ENCODE results near the gene CACNA2D2. TPM values are rescaled to one million over a fixed set of nuclear protein-coding genes. Genes with fewer than 3 reads are reported as not detected.

The CACNA2D2 gene
- total RNA-seq, 1 donor from 2014 or later = 0.21 TPM

GRCh38 chr3:50319894-50320625 lies 183.4 kb downstream of the CACNA2D2 start:
- TF ChIP-seq, protein P1, sequence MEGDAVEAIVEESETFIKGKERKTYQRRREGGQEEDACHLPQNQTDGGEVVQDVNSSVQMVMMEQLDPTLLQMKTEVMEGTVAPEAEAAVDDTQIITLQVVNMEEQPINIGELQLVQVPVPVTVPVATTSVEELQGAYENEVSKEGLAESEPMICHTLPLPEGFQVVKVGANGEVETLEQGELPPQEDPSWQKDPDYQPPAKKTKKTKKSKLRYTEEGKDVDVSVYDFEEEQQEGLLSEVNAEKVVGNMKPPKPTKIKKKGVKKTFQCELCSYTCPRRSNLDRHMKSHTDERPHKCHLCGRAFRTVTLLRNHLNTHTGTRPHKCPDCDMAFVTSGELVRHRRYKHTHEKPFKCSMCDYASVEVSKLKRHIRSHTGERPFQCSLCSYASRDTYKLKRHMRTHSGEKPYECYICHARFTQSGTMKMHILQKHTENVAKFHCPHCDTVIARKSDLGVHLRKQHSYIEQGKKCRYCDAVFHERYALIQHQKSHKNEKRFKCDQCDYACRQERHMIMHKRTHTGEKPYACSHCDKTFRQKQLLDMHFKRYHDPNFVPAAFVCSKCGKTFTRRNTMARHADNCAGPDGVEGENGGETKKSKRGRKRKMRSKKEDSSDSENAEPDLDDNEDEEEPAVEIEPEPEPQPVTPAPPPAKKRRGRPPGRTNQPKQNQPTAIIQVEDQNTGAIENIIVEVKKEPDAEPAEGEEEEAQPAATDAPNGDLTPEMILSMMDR (IDR thresholded peaks at IDR 0.05; ENCODE audit: insufficient read depth, low read length, poor library complexity, severe bottlenecking) = no peak
- peak overlapping the region; percentile 81 for H3K4me3 ChIP-seq (ENCODE audit: low read depth, low read length)
- DNase-seq (ENCODE audit: low read depth) = no peak
- no peaks in the 10 kb centered on the region for H3K27me3 ChIP-seq (ENCODE audit: control insufficient read depth, insufficient read depth, low read length)
- H3K36me3 ChIP-seq (ENCODE audit: control insufficient read depth, insufficient read depth, low read length) = peaks cover 3% of the 10 kb centered on the region

DNA sequence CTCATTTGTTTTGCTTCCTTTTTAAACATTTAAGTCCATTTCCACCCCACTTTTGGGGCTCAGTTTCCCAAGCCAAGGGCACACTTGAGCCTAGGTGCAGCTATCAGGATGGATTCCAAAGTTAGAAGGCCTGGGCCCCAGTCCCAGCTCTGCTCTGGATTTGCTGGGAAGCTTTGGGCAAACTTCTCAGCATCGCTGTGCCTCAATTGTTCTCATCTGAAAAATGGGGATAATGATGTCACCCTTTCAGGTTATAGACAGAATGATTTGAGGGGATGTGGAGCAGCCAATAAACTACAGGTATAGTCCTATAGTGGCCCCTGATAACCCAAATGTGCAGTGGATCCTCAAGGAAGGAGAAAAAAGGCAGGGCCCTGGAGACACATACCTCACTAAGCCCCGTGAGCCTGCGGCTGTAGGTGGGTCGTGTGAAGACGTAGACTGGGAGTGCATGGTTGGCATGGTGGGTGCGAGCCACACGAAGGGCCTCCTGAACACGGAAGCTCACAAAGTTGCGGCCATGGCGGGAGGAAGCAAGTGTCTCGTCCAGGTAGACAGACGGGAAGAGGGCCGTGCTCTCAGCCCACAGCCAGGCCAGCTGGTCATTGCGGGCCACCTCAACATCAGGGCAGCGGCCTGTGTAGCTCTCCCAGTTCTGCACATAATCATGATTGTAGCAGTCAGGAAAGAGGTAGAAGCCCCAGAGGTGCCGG lies 184.1 kb downstream of the CACNA2D2 start:
- peaks cover 3% of the 10 kb centered on the region for H3K36me3 ChIP-seq (ENCODE audit: control insufficient read depth, insufficient read depth, low read length)
- H3K27me3 ChIP-seq (ENCODE audit: control insufficient read depth, insufficient read depth, low read length) = no peaks in the 10 kb centered on the region
- DNase-seq (ENCODE audit: low read depth) = no peak
- TF ChIP-seq, protein P1 (IDR thresholded peaks at IDR 0.05; ENCODE audit: insufficient read depth, low read length, poor library complexity, severe bottlenecking) = no peak
- H3K4me3 ChIP-seq (ENCODE audit: low read depth, low read length) = no peak overlapping the region

GRCh38 chr3:50318615-50319014 lies 184.8 kb downstream of the CACNA2D2 start:
- Histone ChIP-seq H3K27me3 (ENCODE audit: control insufficient read depth, insufficient read depth, low read length) (no peaks in the 10 kb centered on the region), H3K36me3 (ENCODE audit: control insufficient read depth, insufficient read depth, low read length) (peaks cover 3% of the 10 kb centered on the region), H3K4me3 (ENCODE audit: low read depth, low read length) (no peak overlapping the region)
- TF ChIP-seq, protein P1 (IDR thresholded peaks at IDR 0.05; ENCODE audit: insufficient read depth, low read length, poor library complexity, severe bottlenecking) = no peak
- DNase-seq (ENCODE audit: low read depth) = no peak

DNA sequence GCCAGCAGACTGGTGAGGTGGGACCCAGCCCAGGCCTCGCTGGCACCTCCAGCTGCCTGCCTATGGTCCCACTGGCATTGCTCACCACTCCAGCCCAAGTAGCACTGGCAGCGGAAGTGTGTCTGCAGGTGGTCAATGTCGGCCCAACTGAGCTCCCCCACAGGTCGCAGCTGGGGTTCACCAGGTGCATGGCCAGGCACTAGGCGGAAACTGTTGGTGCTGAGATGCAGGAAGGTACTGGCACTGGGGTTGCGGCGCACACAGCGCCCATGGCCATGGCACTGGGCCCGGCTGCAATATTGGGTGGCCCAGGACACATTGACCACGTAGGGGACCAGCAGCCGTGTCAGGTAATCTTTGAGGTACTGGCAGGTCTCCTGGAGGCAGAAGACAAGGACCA lies 185.3 kb downstream of the CACNA2D2 start:
- DNase-seq (ENCODE audit: low read depth) = no peak

DNA sequence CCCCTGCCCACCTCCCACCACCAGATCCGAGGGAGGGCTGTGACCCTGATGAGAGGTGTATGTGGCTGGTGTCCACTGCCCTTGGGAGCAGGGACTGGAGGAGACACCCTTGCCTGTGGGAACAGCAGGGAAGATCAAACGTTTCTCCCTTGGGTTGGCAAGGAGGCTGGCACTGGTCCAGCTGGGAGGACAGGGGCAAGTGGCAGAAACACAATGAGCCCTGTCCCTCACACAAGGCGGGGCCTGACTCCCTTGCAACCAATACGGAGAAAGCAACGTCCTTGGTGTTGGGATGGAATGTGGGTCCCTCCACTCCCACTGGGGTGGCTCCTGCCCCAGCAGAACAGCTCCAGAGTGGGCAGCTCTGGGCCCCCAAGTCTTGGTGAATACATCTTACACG lies 186.1 kb downstream of the CACNA2D2 start:
- no peak for DNase-seq (ENCODE audit: low read depth)
- H3K4me3 ChIP-seq (ENCODE audit: low read depth, low read length) = no peak overlapping the region
- H3K36me3 ChIP-seq (ENCODE audit: control insufficient read depth, insufficient read depth, low read length) = peaks cover 3% of the 10 kb centered on the region
- no peaks in the 10 kb centered on the region for H3K27me3 ChIP-seq (ENCODE audit: control insufficient read depth, insufficient read depth, low read length)
- TF ChIP-seq, protein P1 (IDR thresholded peaks at IDR 0.05; ENCODE audit: insufficient read depth, low read length, poor library complexity, severe bottlenecking) = no peak

More for the DNA sequence above, 185.3 kb downstream of the CACNA2D2 start:
- Histone ChIP-seq H3K27me3 (ENCODE audit: control insufficient read depth, insufficient read depth, low read length) (no peaks in the 10 kb centered on the region), H3K36me3 (ENCODE audit: control insufficient read depth, insufficient read depth, low read length) (peaks cover 3% of the 10 kb centered on the region), H3K4me3 (ENCODE audit: low read depth, low read length) (no peak overlapping the region)
- TF ChIP-seq, protein P1 (IDR thresholded peaks at IDR 0.05; ENCODE audit: insufficient read depth, low read length, poor library complexity, severe bottlenecking) = no peak

Data from kidney epithelial cell (primary cell).